MM.1S (cell line): Measurements from ENCODE around the gene PUS3.
"Not testable (repeated sequence)": the region's sequence is repeated elsewhere in the genome, so short reads cannot be mapped to it uniquely, and the experiment has no call there.

Experiments used
- DNase-seq: peaks from one replicate; pipeline ENCODE4 v3.0.0-alpha.2; 2015
- H2AFZ ChIP-seq: fragments of 300-600 bp; sonication (generic); 2 replicates; pipeline ENCODE4 v1.6.0; 2016; ENCODE audit warnings: antibody characterized with exemption, low read length
- H3F3A ChIP-seq: fragments of 300-600 bp; sonication (generic); 2 replicates; pipeline ENCODE4 v1.6.1; 2016; ENCODE audit warnings: mild to moderate bottlenecking, antibody characterized with exemption, low read length, moderate library complexity, mixed read lengths; ENCODE audit not compliant: insufficient read depth
- H3K27ac ChIP-seq: fragments of 300-600 bp; sonication (generic); 2 replicates; pipeline ENCODE4 v1.5.1; 2016; ENCODE audit warnings: mild to moderate bottlenecking, low read length
- H3K27me3 ChIP-seq: fragments of 300-600 bp; sonication (generic); replicated peaks from 2 replicates; pipeline ENCODE4 v1.6.0; 2016; ENCODE audit warnings: low read length; ENCODE audit not compliant: insufficient read depth
- H3K36me3 ChIP-seq: fragments of 300-600 bp; sonication (generic); replicated peaks from 2 replicates; pipeline ENCODE4 v1.6.1; 2016; ENCODE audit warnings: mild to moderate bottlenecking, low read length, mixed read lengths; ENCODE audit not compliant: insufficient read depth
- H3K4me1 ChIP-seq: fragments of 300-600 bp; sonication (generic); 2 replicates; pipeline ENCODE4 v1.6.1; 2016; ENCODE audit warnings: low read length, mixed read lengths
- H3K4me2 ChIP-seq: fragments of 300-600 bp; sonication (generic); 2 replicates; pipeline ENCODE4 v1.6.0; 2016; ENCODE audit warnings: low read depth, low read length
- H3K4me3 ChIP-seq: fragments of 300-600 bp; sonication (generic); 2 replicates; pipeline ENCODE4 v1.5.1; 2016; ENCODE audit warnings: low read length, mixed read lengths
- H3K79me2 ChIP-seq: fragments of 300-600 bp; sonication (generic); 2 replicates; pipeline ENCODE4 v1.6.1; 2016; ENCODE audit warnings: mixed run types, low read length, mixed read lengths
- H3K9ac ChIP-seq: fragments of 300-600 bp; sonication (generic); 2 replicates; pipeline ENCODE4 v1.6.1; 2016; ENCODE audit warnings: low read length, mixed read lengths
- H3K9me2 ChIP-seq: fragments of 300-600 bp; sonication (generic); replicated peaks from 2 replicates; pipeline ENCODE4 v1.6.1; 2016; ENCODE audit warnings: mild to moderate bottlenecking, low read length, mixed read lengths; ENCODE audit not compliant: insufficient read depth
- H3K9me3 ChIP-seq: fragments of 300-600 bp; sonication (generic); replicated peaks from 2 replicates; pipeline ENCODE4 v1.6.1; 2016; ENCODE audit warnings: mild to moderate bottlenecking, low read length, mixed read lengths; ENCODE audit not compliant: insufficient read depth
- H4K20me1 ChIP-seq: fragments of 300-600 bp; sonication (generic); 2 replicates; pipeline ENCODE4 v1.6.1; 2016; ENCODE audit warnings: mild to moderate bottlenecking, low read length, moderate library complexity, mixed read lengths; ENCODE audit not compliant: insufficient read depth
- CTCF ChIP-seq: fragments of 300-600 bp; sonication (generic); IDR thresholded peaks from 2 replicates; pipeline ENCODE4 v1.5.1; 2016; ENCODE audit warnings: antibody characterized with exemption, low read length, mixed read lengths
- EZH2 ChIP-seq: fragments of 300-600 bp; sonication (generic); optimal IDR thresholded peaks from 2 replicates; pipeline ENCODE3; 2017; ENCODE audit warnings: low read depth, mild to moderate bottlenecking, antibody characterized with exemption, low read length, mixed read lengths
- EZH2phosphoT487 ChIP-seq: fragments of 300-600 bp; sonication (generic); IDR thresholded peaks from 2 replicates; pipeline ENCODE4 v1.6.1; 2018; ENCODE audit warnings: antibody characterized with exemption, low read length

Gene PUS3

GRCh38 chr11:125869521-125869920 is 33.5 kb downstream of the PUS3 start:
- H3K9me3 ChIP-seq: no peaks in the 10 kb centered on the region
- TF ChIP-seq EZH2 (no peak), CTCF (no peak), EZH2phosphoT487 (no peak)
- H3K9ac ChIP-seq: no peak overlapping the region
- H4K20me1 ChIP-seq: no peaks in the 10 kb centered on the region
- H3K36me3 ChIP-seq: no peaks in the 10 kb centered on the region
- H3K4me1 ChIP-seq: no peaks in the 10 kb centered on the region
- no peak for DNase-seq
- no peak overlapping the region for H3K27ac ChIP-seq
- no peak overlapping the region for H3K4me2 ChIP-seq
- H3K9me2 ChIP-seq: no peaks in the 10 kb centered on the region
- no peak overlapping the region for H3K4me3 ChIP-seq
- no peaks in the 10 kb centered on the region for H3K27me3 ChIP-seq
- H3F3A ChIP-seq: no peaks in the 10 kb centered on the region
- H3K79me2 ChIP-seq: no peaks in the 10 kb centered on the region
- H2AFZ ChIP-seq: no peak overlapping the region

- H3K4me1 ChIP-seq, H3K9me3 ChIP-seq, H3K4me2 ChIP-seq, H3K9ac ChIP-seq, H3K27me3 ChIP-seq, H3K9me2 ChIP-seq, H4K20me1 ChIP-seq, H3K79me2 ChIP-seq, H2AFZ ChIP-seq, H3F3A ChIP-seq, DNase-seq, H3K36me3 ChIP-seq, H3K27ac ChIP-seq, H3K4me3 ChIP-seq: not testable (repeated sequence)
These were observed 37.7 kb downstream of the PUS3 start for GRCh38 chr11:125865354-125865753.

DNA sequence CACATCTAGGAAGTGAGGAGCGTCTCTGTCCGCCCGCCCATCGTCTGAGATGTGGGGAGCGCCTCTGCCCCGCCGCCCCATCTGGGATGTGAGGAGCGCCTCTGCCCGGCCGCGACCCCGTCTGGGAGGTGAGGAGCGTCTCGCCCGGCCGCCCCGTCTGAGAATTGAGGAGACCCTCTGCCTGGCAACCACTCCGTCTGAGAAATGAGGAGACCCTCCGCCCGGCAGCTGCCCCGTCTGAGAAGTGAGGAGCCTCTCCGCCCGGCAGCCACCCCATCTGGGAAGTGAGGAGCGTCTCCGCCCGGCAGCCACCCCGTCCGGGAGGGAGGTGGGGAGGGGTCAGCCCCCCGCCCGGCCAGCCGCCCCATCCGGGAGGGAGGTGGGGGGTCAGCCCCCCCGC is 40.2 kb downstream of the PUS3 start:
- not testable (repeated sequence) for H4K20me1 ChIP-seq, H3K27ac ChIP-seq, H3K79me2 ChIP-seq

GRCh38 chr11:125857670-125858069 is 45.3 kb downstream of the PUS3 start:
- H2AFZ ChIP-seq: not testable (repeated sequence)

More for the DNA sequence above, 40.2 kb downstream of the PUS3 start:
- H3K27me3 ChIP-seq, H3K36me3 ChIP-seq, DNase-seq, H3K9ac ChIP-seq, H2AFZ ChIP-seq, H3F3A ChIP-seq, H3K4me1 ChIP-seq, H3K4me2 ChIP-seq, H3K9me2 ChIP-seq, H3K9me3 ChIP-seq, H3K4me3 ChIP-seq: not testable (repeated sequence)

GRCh38 chr11:125846188-125846587 is 56.8 kb downstream of the PUS3 start:
- no peaks in the 10 kb centered on the region for H3F3A ChIP-seq
- H3K9me2 ChIP-seq: no peaks in the 10 kb centered on the region
- H4K20me1 ChIP-seq: no peaks in the 10 kb centered on the region
- H3K79me2 ChIP-seq: no peaks in the 10 kb centered on the region
- H3K4me2 ChIP-seq: no peak overlapping the region
- H3K36me3 ChIP-seq: no peaks in the 10 kb centered on the region
- DNase-seq: no peak
- H3K9ac ChIP-seq: no peak overlapping the region
- H2AFZ ChIP-seq: no peak overlapping the region
- no peak overlapping the region for H3K27ac ChIP-seq
- TF ChIP-seq EZH2phosphoT487 (no peak), CTCF (no peak), EZH2 (no peak)
- no peaks in the 10 kb centered on the region for H3K4me1 ChIP-seq
- no peaks in the 10 kb centered on the region for H3K9me3 ChIP-seq
- no peaks in the 10 kb centered on the region for H3K27me3 ChIP-seq
- no peak overlapping the region for H3K4me3 ChIP-seq

More at GRCh38 chr11:125857670-125858069, 45.3 kb downstream of the PUS3 start:
- H3K9me2 ChIP-seq, H3K27me3 ChIP-seq, H3K4me1 ChIP-seq, H3K27ac ChIP-seq, H3K4me3 ChIP-seq, H3K4me2 ChIP-seq, H3K79me2 ChIP-seq, H3F3A ChIP-seq, H4K20me1 ChIP-seq, H3K36me3 ChIP-seq, H3K9me3 ChIP-seq, H3K9ac ChIP-seq, DNase-seq: not testable (repeated sequence)
